HepG2 (cell line): ENCODE measurements around the gene STK24. TPM values are rescaled to one million over a fixed set of nuclear protein-coding genes. Genes with fewer than 3 reads are reported as not detected.

Experiments
- ATAC-seq: fragments of 200-7000 bp; cut with Tn5 transposase; 3 replicates; pipeline ENCODE4 v1.9.1; 2020; ENCODE audit warnings: mild to moderate bottlenecking, moderate library complexity
- BruUV-seq: library from RNA; stranded (reverse); fragments of 400-500 nt; replicated peaks from 2 replicates; lab custom pipeline; 2021; lab: Mats Ljungman, UMichigan
- CTCF ChIA-PET: fragments of 300-600 bp; formaldehyde crosslinking; extraction: SDS; loops from one replicate; lab custom pipeline; 2021; ENCODE audit warnings: low total read pairs, inconsistent platforms, low intra/inter-chr PET ratio; lab: Yijun Ruan, JAX
- POLR2A ChIA-PET: fragments of 350-600 bp; sonication (Branson Sonifier 250); formaldehyde crosslinking; loops from one replicate; lab custom pipeline; 2020; ENCODE audit warnings: antibody characterized with exemption, inconsistent platforms; lab: Yijun Ruan, JAX
- DNase-seq: peaks from one replicate; pipeline ENCODE4 v3.0.0-alpha.2; 2015; ENCODE audit warnings: low spot score
- FAIRE-seq: peaks from 3 replicates; lab custom pipeline; 2011; peaks lifted over from hg19 to GRCh38; lab: Jason Lieb, UNC
- H2AFZ ChIP-seq: one replicate; pipeline ENCODE4 v1.6.1; 2011; ENCODE audit warnings: low read length, inconsistent platforms
- H3K27ac ChIP-seq: fragments of 300-600 bp; 3 replicates; pipeline ENCODE4 v1.8.0; 2011; ENCODE audit warnings: mixed run types, mild to moderate bottlenecking, mixed read lengths, low read length, inconsistent platforms; ENCODE audit not compliant: insufficient read depth; ENCODE audit errors: extremely low read length
- H3K27me3 ChIP-seq, 2 experiments: fragments of 200-600 bp in 1 of 2; 2 replicates in 1 of 2; 3 replicates in 1 of 2; pipeline versions ENCODE4 v1.6.0 to v1.8.0; 2011; ENCODE audit warnings: low read length in 2 of 2, mild to moderate bottlenecking in 2 of 2, moderate library complexity in 2 of 2, inconsistent platforms in 1 of 2; ENCODE audit not compliant: insufficient read depth in 2 of 2, control insufficient read depth in 1 of 2
- H3K36me3 ChIP-seq, 2 experiments: fragments of 200-600 bp in 1 of 2; replicated peaks in 1 of 2; 2 replicates in 1 of 2; 3 replicates in 1 of 2; pipeline versions ENCODE4 v1.5.1 to v1.8.0; 2011; ENCODE audit warnings: low read length in 2 of 2, inconsistent platforms in 1 of 2; ENCODE audit not compliant: insufficient read depth in 2 of 2, control insufficient read depth in 1 of 2
- H3K4me1 ChIP-seq: 2 replicates; pipeline ENCODE4 v1.5.1; 2012; ENCODE audit warnings: low read length, inconsistent platforms; ENCODE audit not compliant: insufficient read depth
- H3K4me2 ChIP-seq: 2 replicates; pipeline ENCODE4 v1.6.0; 2011; ENCODE audit warnings: low read depth, low read length, inconsistent platforms
- H3K4me3 ChIP-seq, 3 experiments: fragments of 200-600 bp in 1 of 3; sonication (generic), shearing (Covaris generic) in 1 of 3; replicated peaks in 1 of 3; 2 replicates each; pipeline ENCODE4 v1.5.1; 2011 to 2016; ENCODE audit warnings: low read length in 3 of 3, inconsistent platforms in 2 of 3, low read depth in 2 of 3, mild to moderate bottlenecking in 2 of 3, control low read depth in 1 of 3, mixed read lengths in 1 of 3; ENCODE audit not compliant: insufficient read depth in 1 of 3
- H3K79me2 ChIP-seq: one replicate; pipeline ENCODE4 v1.6.1; 2011; ENCODE audit warnings: low read length, inconsistent platforms; ENCODE audit not compliant: insufficient read depth
- H3K9ac ChIP-seq: 2 replicates; pipeline ENCODE4 v1.6.0; 2011; ENCODE audit warnings: mild to moderate bottlenecking, low read depth, low read length, inconsistent platforms; ENCODE audit not compliant: insufficient read depth
- H3K9me3 ChIP-seq: 2 replicates; pipeline ENCODE4 v1.5.1; 2012; ENCODE audit warnings: mild to moderate bottlenecking, low read length
- H4K20me1 ChIP-seq: 2 replicates; pipeline ENCODE4 v1.6.0; 2011; ENCODE audit warnings: inconsistent platforms, mild to moderate bottlenecking, low read length, moderate library complexity; ENCODE audit not compliant: insufficient read depth
- ATM ChIP-seq: fragments of 450-650 bp; IDR thresholded peaks from 2 replicates; pipeline ENCODE4 v1.7.1; 2017; ENCODE audit warnings: mild to moderate bottlenecking, borderline replicate concordance
- EED ChIP-seq: sonication (generic); formaldehyde crosslinking; IDR thresholded peaks from 2 replicates; pipeline ENCODE4 v1.5.0; 2020; ENCODE audit warnings: mild to moderate bottlenecking, missing genetic modification reagents
- FOXJ3 ChIP-seq: sonication (generic); formaldehyde crosslinking; IDR thresholded peaks from 2 replicates; pipeline ENCODE4 v1.4.0; 2020; ENCODE audit warnings: missing genetic modification reagents, mild to moderate bottlenecking, borderline replicate concordance
- IKZF4 ChIP-seq: sonication (generic); formaldehyde crosslinking; IDR thresholded peaks from 2 replicates; pipeline ENCODE4 v1.5.1; 2020; ENCODE audit warnings: borderline replicate concordance, mild to moderate bottlenecking, low read depth, missing genetic modification reagents; ENCODE audit errors: not compliant biosample characterization
- KDM5A ChIP-seq: fragments of 200-600 bp; sonication (generic); IDR thresholded peaks from 2 replicates; pipeline ENCODE4 v1.7.0; 2018; ENCODE audit warnings: antibody characterized with exemption, mild to moderate bottlenecking, low read length, borderline replicate concordance
- NR2F6 ChIP-seq, 2 experiments: IDR thresholded peaks; 2 replicates each; pipeline ENCODE4 v1.6.1; 2016; ENCODE audit warnings: antibody characterized with exemption in 1 of 2, mild to moderate bottlenecking in 1 of 2
- PTBP1 ChIP-seq: fragments of 200-400 bp; formaldehyde crosslinking; IDR thresholded peaks from 2 replicates; pipeline ENCODE4 v1.6.1; 2018; ENCODE audit warnings: low read length, low read depth; ENCODE audit not compliant: poor library complexity, severe bottlenecking
- SATB2 ChIP-seq: sonication (generic); formaldehyde crosslinking; IDR thresholded peaks from 2 replicates; pipeline ENCODE4 v1.5.0; 2020; ENCODE audit warnings: missing genetic modification reagents
- SIX1 ChIP-seq: sonication (generic); formaldehyde crosslinking; IDR thresholded peaks from 2 replicates; pipeline ENCODE4 v1.4.0; 2020; ENCODE audit warnings: missing genetic modification reagents, borderline replicate concordance
- SRSF4 ChIP-seq: fragments of 200-400 bp; formaldehyde crosslinking; IDR thresholded peaks from one replicate; pipeline ENCODE4 v1.6.1; 2018; ENCODE audit warnings: mild to moderate bottlenecking, low read depth, low read length, moderate library complexity; ENCODE audit not compliant: poor library complexity, severe bottlenecking
- ZKSCAN5 ChIP-seq: sonication (generic); formaldehyde crosslinking; IDR thresholded peaks from 2 replicates; pipeline ENCODE4 v1.5.1; 2020; ENCODE audit warnings: mild to moderate bottlenecking, missing genetic modification reagents
- WGBS: methylation state at CpG from one replicate; pipeline ENCODE4 v1.1.6; 2017; ENCODE audit warnings: low lambda C conversion rate; 5-methylcytosine and 5-hydroxymethylcytosine counted together
- in situ Hi-C: cut with HindIII; loops from 2 replicates; pipeline ENCODE4 v1.10.0; 2017; ENCODE audit warnings: low pct_unique_long_range_greater_than_20kb; ENCODE audit not compliant: extremely low pct_ligation_motif_present
- intact Hi-C: fragments of 100-400 bp; cut with micrococcal nuclease; formaldehyde crosslinking; loops from one replicate; pipeline ENCODE4 v1.10.0; 2022; ENCODE audit not compliant: unreplicated experiment
- polyA plus RNA-seq, 8 experiments: library from polyadenylated mRNA; depleted of rRNA in 3 of 8; stranded (reverse) in 7 of 8; unstranded in 1 of 8; fragments of >200 nt; fragmentation: Illumina TruSeq in 4 of 8; extraction: Trizol in 4 of 8; gene quantifications; 2 replicates each; pipeline versions ENCODE4 v1.2.1 to v1.2.3, GENCODE V29; 2011 to 2016; ENCODE audit warnings: low read depth in 4 of 8, missing spikeins in 1 of 8, mixed read lengths in 1 of 8; ENCODE audit not compliant: insufficient read depth in 1 of 8
- total RNA-seq, 5 experiments: library from RNA; depleted of rRNA; stranded (reverse); fragments of >200 nt; fragmentation: Illumina TruSeq; extraction: Trizol; gene quantifications; 2 replicates each; pipeline ENCODE4 v1.2.3, GENCODE V29; 2016; ENCODE audit warnings: low read depth in 1 of 5
- TF ChIP-seq, protein P1 (sequence below): sonication (generic); formaldehyde crosslinking; IDR thresholded peaks from 2 replicates; pipeline ENCODE4 v1.8.1; 2022; ENCODE audit warnings: mild to moderate bottlenecking, missing genetic modification reagents
- TF ChIP-seq, protein P2 (sequence below): sonication (generic); formaldehyde crosslinking; IDR thresholded peaks from 2 replicates; pipeline ENCODE4 v1.4.0; 2020; ENCODE audit warnings: missing genetic modification reagents
- TF ChIP-seq, protein P3 (sequence below): IDR thresholded peaks from 2 replicates; pipeline ENCODE4 v1.6.1; 2012; ENCODE audit warnings: low read length, improper control_type of control experiment
- TF ChIP-seq, protein P4 (sequence below): sonication (generic); formaldehyde crosslinking; IDR thresholded peaks from 2 replicates; pipeline ENCODE4 v1.4.0; 2020; ENCODE audit warnings: mild to moderate bottlenecking, missing genetic modification reagents
- TF ChIP-seq, protein P5 (sequence below), 2 experiments: fragments of 450-650 bp in 1 of 2; sonication (generic) in 1 of 2; formaldehyde crosslinking; IDR thresholded peaks; 2 replicates each; pipeline versions ENCODE4 v1.5.0 to v1.8.0; 2020 to 2022; ENCODE audit warnings: mild to moderate bottlenecking in 1 of 2, missing genetic modification reagents in 1 of 2

Gene STK24
- total and polyA plus RNA-seq, 2 of the 13 experiments (the other 11 are each of a cell fraction or from before 2014, with no cell fraction given): 51.3 to 73.0 TPM

DNA sequence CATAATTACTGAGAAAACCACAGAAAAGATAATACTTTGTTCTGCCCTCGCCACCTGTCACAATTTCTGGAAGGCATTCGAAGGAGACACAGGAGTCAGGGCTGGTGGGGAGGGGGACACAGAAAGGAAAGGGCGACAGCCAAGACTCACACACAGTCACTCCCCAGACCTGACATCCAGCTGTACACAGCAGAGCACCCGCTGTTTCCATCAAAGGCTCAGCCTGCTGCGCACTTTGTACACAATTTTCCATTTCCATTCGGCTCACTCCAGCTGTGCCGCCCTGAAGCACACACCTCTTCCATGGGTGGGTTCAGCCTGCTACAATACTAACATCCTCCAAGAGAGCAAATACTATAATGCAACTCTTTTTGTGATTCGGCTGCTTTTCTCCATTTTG, 38.0 kb downstream of the STK24 start:
- peaks cover 8 to 18% of the 10 kb centered on the region in 2 experiments for H3K36me3 ChIP-seq
- no peak overlapping the region for H2AFZ ChIP-seq
- no peak overlapping the region for H3K9ac ChIP-seq
- H3K27me3 ChIP-seq: no peaks in the 10 kb centered on the region
- H4K20me1 ChIP-seq: peaks cover 82% of the 10 kb centered on the region
- H3K4me1 ChIP-seq: peaks cover 87% of the 10 kb centered on the region
- peaks cover 99% of the 10 kb centered on the region for H3K79me2 ChIP-seq
- ChIA-PET POLR2A (no interaction called here), CTCF (no interaction called here)
- BruUV-seq: no TSS peak
- no peaks in the 10 kb centered on the region for H3K9me3 ChIP-seq
- H3K27ac ChIP-seq: no peak overlapping the region
- DNase-seq (no peak), FAIRE-seq (no peak), ATAC-seq (no peak)
- 94% methylated on average over 8 of the region's 8 CpGs for WGBS
- H3K4me3 ChIP-seq: no peak overlapping the region
- H3K4me2 ChIP-seq: no peak overlapping the region
- TF ChIP-seq, protein P1, sequence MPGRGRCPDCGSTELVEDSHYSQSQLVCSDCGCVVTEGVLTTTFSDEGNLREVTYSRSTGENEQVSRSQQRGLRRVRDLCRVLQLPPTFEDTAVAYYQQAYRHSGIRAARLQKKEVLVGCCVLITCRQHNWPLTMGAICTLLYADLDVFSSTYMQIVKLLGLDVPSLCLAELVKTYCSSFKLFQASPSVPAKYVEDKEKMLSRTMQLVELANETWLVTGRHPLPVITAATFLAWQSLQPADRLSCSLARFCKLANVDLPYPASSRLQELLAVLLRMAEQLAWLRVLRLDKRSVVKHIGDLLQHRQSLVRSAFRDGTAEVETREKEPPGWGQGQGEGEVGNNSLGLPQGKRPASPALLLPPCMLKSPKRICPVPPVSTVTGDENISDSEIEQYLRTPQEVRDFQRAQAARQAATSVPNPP (CRISPR knock-in tag): no peak
- no peak for TF ChIP-seq PTBP1
- TF ChIP-seq SRSF4: no peak
- TF ChIP-seq, protein P2, sequence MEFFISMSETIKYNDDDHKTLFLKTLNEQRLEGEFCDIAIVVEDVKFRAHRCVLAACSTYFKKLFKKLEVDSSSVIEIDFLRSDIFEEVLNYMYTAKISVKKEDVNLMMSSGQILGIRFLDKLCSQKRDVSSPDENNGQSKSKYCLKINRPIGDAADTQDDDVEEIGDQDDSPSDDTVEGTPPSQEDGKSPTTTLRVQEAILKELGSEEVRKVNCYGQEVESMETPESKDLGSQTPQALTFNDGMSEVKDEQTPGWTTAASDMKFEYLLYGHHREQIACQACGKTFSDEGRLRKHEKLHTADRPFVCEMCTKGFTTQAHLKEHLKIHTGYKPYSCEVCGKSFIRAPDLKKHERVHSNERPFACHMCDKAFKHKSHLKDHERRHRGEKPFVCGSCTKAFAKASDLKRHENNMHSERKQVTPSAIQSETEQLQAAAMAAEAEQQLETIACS (CRISPR knock-in tag): no peak
- TF ChIP-seq, protein P3, sequence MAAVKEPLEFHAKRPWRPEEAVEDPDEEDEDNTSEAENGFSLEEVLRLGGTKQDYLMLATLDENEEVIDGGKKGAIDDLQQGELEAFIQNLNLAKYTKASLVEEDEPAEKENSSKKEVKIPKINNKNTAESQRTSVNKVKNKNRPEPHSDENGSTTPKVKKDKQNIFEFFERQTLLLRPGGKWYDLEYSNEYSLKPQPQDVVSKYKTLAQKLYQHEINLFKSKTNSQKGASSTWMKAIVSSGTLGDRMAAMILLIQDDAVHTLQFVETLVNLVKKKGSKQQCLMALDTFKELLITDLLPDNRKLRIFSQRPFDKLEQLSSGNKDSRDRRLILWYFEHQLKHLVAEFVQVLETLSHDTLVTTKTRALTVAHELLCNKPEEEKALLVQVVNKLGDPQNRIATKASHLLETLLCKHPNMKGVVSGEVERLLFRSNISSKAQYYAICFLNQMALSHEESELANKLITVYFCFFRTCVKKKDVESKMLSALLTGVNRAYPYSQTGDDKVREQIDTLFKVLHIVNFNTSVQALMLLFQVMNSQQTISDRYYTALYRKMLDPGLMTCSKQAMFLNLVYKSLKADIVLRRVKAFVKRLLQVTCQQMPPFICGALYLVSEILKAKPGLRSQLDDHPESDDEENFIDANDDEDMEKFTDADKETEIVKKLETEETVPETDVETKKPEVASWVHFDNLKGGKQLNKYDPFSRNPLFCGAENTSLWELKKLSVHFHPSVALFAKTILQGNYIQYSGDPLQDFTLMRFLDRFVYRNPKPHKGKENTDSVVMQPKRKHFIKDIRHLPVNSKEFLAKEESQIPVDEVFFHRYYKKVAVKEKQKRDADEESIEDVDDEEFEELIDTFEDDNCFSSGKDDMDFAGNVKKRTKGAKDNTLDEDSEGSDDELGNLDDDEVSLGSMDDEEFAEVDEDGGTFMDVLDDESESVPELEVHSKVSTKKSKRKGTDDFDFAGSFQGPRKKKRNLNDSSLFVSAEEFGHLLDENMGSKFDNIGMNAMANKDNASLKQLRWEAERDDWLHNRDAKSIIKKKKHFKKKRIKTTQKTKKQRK: no peak
- TF ChIP-seq, protein P4, sequence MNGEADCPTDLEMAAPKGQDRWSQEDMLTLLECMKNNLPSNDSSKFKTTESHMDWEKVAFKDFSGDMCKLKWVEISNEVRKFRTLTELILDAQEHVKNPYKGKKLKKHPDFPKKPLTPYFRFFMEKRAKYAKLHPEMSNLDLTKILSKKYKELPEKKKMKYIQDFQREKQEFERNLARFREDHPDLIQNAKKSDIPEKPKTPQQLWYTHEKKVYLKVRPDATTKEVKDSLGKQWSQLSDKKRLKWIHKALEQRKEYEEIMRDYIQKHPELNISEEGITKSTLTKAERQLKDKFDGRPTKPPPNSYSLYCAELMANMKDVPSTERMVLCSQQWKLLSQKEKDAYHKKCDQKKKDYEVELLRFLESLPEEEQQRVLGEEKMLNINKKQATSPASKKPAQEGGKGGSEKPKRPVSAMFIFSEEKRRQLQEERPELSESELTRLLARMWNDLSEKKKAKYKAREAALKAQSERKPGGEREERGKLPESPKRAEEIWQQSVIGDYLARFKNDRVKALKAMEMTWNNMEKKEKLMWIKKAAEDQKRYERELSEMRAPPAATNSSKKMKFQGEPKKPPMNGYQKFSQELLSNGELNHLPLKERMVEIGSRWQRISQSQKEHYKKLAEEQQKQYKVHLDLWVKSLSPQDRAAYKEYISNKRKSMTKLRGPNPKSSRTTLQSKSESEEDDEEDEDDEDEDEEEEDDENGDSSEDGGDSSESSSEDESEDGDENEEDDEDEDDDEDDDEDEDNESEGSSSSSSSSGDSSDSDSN: no peak
- no peak for TF ChIP-seq SATB2 (CRISPR knock-in tag)
- no peak for TF ChIP-seq EED (CRISPR knock-in tag)
- TF ChIP-seq, protein P5, sequence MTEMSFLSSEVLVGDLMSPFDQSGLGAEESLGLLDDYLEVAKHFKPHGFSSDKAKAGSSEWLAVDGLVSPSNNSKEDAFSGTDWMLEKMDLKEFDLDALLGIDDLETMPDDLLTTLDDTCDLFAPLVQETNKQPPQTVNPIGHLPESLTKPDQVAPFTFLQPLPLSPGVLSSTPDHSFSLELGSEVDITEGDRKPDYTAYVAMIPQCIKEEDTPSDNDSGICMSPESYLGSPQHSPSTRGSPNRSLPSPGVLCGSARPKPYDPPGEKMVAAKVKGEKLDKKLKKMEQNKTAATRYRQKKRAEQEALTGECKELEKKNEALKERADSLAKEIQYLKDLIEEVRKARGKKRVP (CRISPR knock-in tag; IDR thresholded peaks at IDR 0.05): no peak
- no peak for TF ChIP-seq SIX1 (CRISPR knock-in tag)
- TF ChIP-seq IKZF4: no peak
- no peak for TF ChIP-seq FOXJ3 (CRISPR knock-in tag)
- no peak for TF ChIP-seq ATM
- no peak for TF ChIP-seq ZKSCAN5 (CRISPR knock-in tag)
- no peak for TF ChIP-seq NR2F6 (IDR thresholded peaks at IDR 0.05)
- TF ChIP-seq NR2F6 (CRISPR knock-in tag; IDR thresholded peaks at IDR 0.05): no peak
- no peak for TF ChIP-seq KDM5A
- intact Hi-C loops (no loop called here), in situ Hi-C loops (no loop called here)
